ENCODE data around the gene C1QA.
"Not testable (repeated sequence)": the region's sequence is repeated elsewhere in the genome, so short reads cannot be mapped to it uniquely, and the experiment has no call there.

Gene C1QA

GRCh38 chr1:22673486-22674409, 37.3 kb downstream of the C1QA start:
- DNase-seq (ENCODE audit: low read depth in 2 of 2) = peak in 1 of 2 donors; percentile 22

DNA sequence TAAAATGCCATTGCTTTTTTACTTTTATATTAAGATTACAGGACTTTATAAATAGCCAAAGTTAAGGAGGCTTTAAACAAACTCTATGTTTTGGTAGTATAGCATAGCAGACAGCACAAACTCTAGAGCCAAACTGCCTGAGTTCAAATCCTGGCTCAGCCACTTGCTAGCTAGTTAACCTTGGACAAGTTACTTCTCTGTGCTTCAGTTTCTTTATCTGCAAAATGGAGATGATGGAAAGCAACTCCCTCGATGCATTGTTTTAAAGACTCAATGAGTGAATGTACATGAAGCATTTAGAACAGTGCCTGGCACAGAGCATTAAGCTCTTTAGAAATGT, 38.0 kb downstream of the C1QA start:
- DNase-seq (ENCODE audit: low read depth in 2 of 2) = no peak

GRCh38 chr1:22676151-22676550, 39.7 kb downstream of the C1QA start:
- DNase-seq (ENCODE audit: low read depth in 2 of 2) = not testable (repeated sequence)

GRCh38 chr1:22676916-22677583, 40.6 kb downstream of the C1QA start:
- no peak for DNase-seq (ENCODE audit: low read depth in 2 of 2)

- no peak for DNase-seq (ENCODE audit: low read depth in 2 of 2)
Observed at GRCh38 chr1:22677931-22678896, 41.8 kb downstream of the C1QA start.

DNA sequence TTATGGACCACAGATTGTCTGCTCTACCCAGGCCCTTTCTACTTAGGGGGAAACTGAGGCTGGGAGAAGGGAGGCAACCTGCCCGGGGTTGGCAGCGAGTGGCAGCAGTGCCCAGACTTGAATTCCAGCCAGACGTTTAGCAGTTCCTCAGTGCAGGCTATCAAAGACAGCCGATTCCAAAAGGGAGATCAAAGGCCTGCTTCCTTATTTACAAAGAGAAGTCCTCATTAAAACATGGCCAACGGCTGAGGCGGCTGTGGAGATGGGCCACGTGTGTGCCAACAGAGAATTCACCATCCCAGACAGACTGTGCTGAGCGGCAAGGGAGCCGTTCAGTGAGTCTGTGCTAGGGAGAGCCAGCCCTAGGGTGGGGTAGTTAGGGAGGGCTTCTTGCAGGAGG, 44.3 kb downstream of the C1QA start:
- DNase-seq (ENCODE audit: low read depth in 2 of 2) = no peak

GRCh38 chr1:22681556-22682276, 45.3 kb downstream of the C1QA start:
- no peak for DNase-seq (ENCODE audit: low read depth in 2 of 2)

GRCh38 chr1:22683547-22683946, 47.1 kb downstream of the C1QA start:
- no peak for DNase-seq (ENCODE audit: low read depth in 2 of 2)

- no peak for DNase-seq (ENCODE audit: low read depth in 2 of 2)
Observed at GRCh38 chr1:22685591-22686059, 49.2 kb downstream of the C1QA start.

DNA sequence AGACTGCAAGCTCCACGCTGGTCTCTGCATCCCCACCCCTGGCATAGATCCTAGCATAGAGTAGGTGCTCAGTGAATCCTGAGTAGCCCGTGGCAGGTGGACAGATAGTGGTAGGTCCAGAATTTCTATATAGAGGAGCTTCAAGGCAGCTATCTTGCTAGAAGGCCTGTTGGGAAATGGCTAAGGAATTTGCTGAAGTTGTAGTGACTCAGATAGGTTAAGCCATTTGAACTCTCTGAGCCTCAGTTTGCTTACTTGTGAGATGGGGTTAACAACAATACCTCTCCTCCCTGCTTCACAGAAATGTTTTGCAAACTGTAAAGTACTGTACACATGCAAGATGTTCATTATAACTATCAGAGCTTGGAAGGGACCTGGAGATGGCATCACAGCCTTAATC, 50.8 kb downstream of the C1QA start:
- no peak for DNase-seq (ENCODE audit: low read depth in 2 of 2)

GRCh38 chr1:22688466-22688865, 52.0 kb downstream of the C1QA start:
- DNase-seq (ENCODE audit: low read depth in 2 of 2) = no peak

Data from activated CD4-positive, alpha-beta T cell treated with anti-CD3 and anti-CD28 coated beads for 24 hours (primary cell).